NCI-H187 treated with DMSO at 0.1 percent for 48 hours (cell line): Measurements from ENCODE around the gene TACSTD2.
"Not testable (repeated sequence)": the region's sequence is repeated elsewhere in the genome, so short reads cannot be mapped to it uniquely, and the experiment has no call there.

Source experiments
- DNase-seq: peaks from one replicate; lab custom pipeline; 2025; lab: John Stamatoyannopoulos, UW

TACSTD2 gene

DNA sequence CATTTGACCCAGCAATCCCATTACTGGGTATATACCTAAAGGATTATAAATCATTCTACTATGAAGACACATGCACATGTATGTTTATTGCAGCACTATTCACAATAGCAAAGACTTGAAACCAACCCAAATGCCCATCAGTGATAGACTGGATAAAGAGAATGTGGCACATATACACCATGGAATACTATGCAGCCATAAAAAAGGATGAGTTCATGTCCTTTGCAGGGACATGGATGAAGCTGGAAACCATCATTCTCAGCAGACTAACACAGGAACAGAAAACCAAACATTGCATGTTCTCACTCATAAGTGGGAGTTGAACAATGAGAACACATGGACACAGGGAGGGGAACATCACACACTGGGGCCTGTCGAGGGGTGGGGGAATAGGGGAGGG lies 13.3 kb downstream of the TACSTD2 start:
- DNase-seq, result not testable (repeated sequence)

GRCh38 chr1:58561633-58562032 lies 15.4 kb downstream of the TACSTD2 start:
- DNase-seq, result no peak

GRCh38 chr1:58555393-58555792 lies 21.7 kb downstream of the TACSTD2 start:
- no peak for DNase-seq

DNA sequence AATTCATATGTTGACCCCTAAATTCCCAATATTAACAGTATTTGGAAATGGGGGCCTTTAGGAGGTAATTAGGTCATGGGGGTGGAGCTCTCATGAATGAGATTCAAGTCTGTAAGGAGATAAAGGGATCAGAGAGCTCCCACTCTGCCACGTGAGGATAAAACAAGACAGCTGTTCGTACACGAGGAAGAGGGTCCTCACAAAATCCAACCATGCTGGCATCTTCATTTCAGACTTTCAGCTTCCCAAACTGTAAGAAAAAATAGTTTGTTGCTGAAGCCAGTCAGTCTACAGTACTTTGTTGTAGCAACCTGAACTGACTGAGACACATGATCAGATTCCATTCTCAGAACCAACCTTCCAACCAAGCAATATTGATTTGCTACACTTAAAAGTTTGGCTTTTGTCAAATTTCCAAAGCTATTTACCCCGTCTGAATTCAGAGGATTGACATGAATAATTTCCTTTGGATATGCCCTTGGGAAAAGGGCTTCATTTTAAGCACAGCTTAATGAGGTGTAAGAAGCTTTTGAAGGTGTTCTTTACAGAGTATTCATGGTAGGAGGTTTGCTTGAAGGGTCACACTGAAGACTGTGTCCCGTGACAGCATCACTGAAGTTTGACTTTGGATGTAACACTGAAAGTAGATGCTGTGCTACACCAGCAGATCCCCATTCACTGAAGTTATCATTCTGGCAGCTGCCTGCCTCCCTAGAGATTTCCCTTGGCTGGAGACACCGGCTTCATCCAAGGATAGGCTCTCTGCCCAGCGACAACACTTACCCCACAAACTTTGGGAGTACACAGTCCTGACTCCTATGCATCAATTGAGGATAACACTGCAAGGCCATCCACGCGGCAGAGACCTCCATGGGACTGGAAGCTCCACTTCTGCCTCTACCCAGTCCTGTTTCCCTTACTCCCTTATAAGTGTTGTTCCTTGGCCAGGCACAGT lies 25.6 kb downstream of the TACSTD2 start:
- DNase-seq, result no peak

GRCh38 chr1:58549291-58549690 lies 27.8 kb downstream of the TACSTD2 start:
- not testable (repeated sequence) for DNase-seq

GRCh38 chr1:58548371-58548770 lies 28.7 kb downstream of the TACSTD2 start:
- DNase-seq, result no peak

DNA sequence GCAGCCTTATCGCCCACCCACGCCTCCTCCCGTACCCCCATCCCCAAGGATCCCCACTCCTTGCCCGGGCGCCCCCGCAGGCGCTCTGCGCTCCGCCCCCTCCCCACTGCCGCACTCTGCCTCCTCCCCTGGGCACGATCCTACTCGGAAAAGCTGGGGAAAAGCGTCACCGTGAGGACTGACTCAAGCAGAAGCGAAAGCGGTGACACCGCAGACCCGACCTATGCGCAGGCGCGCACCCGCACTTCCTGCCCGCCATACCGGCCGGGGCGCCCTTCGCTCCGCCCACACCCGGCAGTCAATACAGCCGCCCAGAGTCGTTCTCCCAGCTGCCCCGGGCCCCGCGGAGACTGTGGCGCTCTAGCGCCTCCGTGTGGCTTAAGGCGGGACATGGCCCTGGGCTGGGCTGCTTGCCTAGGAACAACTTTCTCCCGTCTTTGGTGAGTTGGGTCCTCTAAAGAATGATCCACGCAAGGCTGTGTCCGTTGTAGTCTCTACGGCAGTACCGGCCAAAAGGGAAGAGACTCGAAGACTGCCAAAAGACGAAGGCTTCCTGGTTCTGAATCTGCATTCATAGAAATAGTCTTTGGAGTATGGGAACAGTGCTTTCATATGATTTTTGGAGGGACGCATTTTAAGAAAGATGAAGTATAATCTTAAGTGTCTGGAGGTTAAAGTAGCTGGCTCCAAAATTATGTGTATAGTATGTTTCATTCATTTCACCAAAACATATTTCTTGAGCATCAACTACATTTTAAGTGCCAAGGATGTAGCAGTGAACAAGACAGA lies 30.3 kb downstream of the TACSTD2 start, which contains the start of gene OMA1:
TSS of gene OMA1 (minus strand) at position 207 of the 789 bp plus-strand sequence. CDS start 7,432 bp downstream, outside the sequence.
- peak; percentile 70 for DNase-seq

- no peak for DNase-seq
Measured at GRCh38 chr1:58545591-58546519, 31.2 kb downstream of the TACSTD2 start.

GRCh38 chr1:58543260-58543659 lies 33.8 kb downstream of the TACSTD2 start:
- DNase-seq, result no peak

- no peak for DNase-seq
Measured at GRCh38 chr1:58539553-58539952, 37.5 kb downstream of the TACSTD2 start.

- no peak for DNase-seq
Measured at GRCh38 chr1:58538821-58539220, 38.2 kb downstream of the TACSTD2 start.

DNA sequence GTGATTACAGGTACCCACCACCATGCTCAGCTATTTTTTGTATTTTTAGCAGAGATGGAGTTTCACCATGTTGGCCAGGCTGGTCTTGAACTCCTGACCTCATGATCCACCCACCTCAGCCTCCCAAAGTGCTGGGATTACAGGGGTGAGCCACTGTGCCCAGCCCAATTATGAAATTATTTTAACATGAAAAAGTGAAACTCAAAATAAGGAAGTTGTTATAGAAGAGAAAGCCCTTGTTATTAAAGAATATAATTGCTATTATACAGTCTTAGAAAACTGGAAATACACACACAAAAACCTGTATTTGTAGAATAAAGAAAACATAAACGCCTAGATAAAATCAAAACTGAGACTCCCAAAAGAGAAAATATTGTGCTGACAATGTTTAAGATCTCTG lies 45.2 kb downstream of the TACSTD2 start:
- not testable (repeated sequence) for DNase-seq

DNA sequence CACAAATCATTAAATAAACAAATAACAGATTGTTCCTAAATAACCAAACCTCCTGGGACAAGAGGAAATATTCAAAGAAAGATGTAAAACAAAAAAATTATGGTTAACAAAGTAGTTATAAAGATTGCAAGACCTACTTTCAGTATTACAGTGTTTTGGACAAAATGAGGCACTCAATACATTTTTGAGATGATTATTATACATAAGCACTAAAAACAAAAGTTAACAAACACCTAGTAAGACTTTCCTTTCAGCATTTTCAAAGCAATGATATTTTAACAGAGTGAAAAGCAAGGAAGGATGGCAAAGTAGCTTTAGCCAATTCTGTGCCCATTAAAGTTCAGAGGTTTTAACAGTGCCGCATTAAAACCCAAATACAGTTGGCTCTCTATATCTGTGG lies 47.8 kb downstream of the TACSTD2 start:
- no peak for DNase-seq

DNA sequence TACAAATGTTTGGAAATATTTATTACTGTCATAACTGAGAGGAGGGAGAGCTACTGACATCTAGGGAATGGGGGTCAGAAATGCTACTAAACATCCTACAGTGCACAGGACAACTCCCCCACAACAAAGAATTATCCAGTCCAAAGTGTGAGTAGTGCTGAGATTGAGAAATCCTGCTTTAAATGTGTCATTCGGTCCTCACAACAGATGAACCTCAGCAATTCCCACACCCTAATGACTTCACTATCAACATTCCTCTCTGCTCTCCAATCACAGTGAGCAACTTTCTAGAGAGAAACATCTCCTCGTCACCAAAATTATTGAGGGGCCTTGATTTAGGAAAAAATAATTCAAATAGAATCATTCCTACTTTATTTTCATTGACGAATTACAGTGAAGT lies 48.5 kb downstream of the TACSTD2 start:
- no peak for DNase-seq
